PC-3 (cell line): Measurements from ENCODE around the gene SCUBE1. TPM values are rescaled to one million over a fixed set of nuclear protein-coding genes. Genes with fewer than 3 reads are reported as not detected.

Experiments
- ATAC-seq: fragments of 200-7000 bp; cut with Tn5 transposase; 2 replicates; pipeline ENCODE4 v1.9.1; 2020; ENCODE audit warnings: mild to moderate bottlenecking, moderate library complexity
- BruUV-seq: library from RNA; stranded (reverse); fragments of 400-500 nt; replicated peaks from 2 replicates; lab custom pipeline; 2021; lab: Mats Ljungman, UMichigan
- CTCF ChIA-PET: fragments of 300-600 bp; sonication (Branson Sonifier 250); formaldehyde crosslinking; loops from one replicate; lab custom pipeline; 2022; ENCODE audit warnings: antibody characterized with exemption; lab: Charles Lee
- POLR2A ChIA-PET: fragments of 300-600 bp; sonication (Branson Sonifier 250); formaldehyde crosslinking; loops from one replicate; lab custom pipeline; 2022; ENCODE audit warnings: antibody characterized with exemption; ENCODE audit not compliant: unreplicated experiment; lab: Charles Lee
- DNase-seq: peaks from one replicate; pipeline ENCODE4 v3.0.0-alpha.2; 2015
- H2AFZ ChIP-seq: fragments of 300-600 bp; sonication (generic); 2 replicates; pipeline ENCODE4 v1.6.0; 2016; ENCODE audit warnings: antibody characterized with exemption, low read length
- H3F3A ChIP-seq: fragments of 300-600 bp; sonication (generic); one replicate; pipeline ENCODE4 v1.6.0; 2017; ENCODE audit warnings: antibody characterized with exemption, low read length, control low read depth, mild to moderate bottlenecking; ENCODE audit not compliant: unreplicated experiment
- H3K27ac ChIP-seq: fragments of 300-600 bp; sonication (generic); 2 replicates; pipeline ENCODE4 v1.5.1; 2016; ENCODE audit warnings: mild to moderate bottlenecking, low read length
- H3K27me3 ChIP-seq: fragments of 300-600 bp; sonication (generic); 2 replicates; pipeline ENCODE4 v1.6.1; 2016; ENCODE audit warnings: low read length, mixed read lengths
- H3K36me3 ChIP-seq: fragments of 300-600 bp; sonication (generic); 2 replicates; pipeline ENCODE4 v1.6.1; 2016; ENCODE audit warnings: low read depth, mixed run types, low read length, mixed read lengths
- H3K4me1 ChIP-seq: fragments of 300-600 bp; sonication (generic); 2 replicates; pipeline ENCODE4 v1.5.1; 2016; ENCODE audit warnings: low read length; ENCODE audit not compliant: insufficient read depth
- H3K4me2 ChIP-seq: fragments of 300-600 bp; sonication (generic); 2 replicates; pipeline ENCODE4 v1.6.0; 2016; ENCODE audit warnings: low read length
- H3K4me3 ChIP-seq: fragments of 300-600 bp; sonication (generic); 2 replicates; pipeline ENCODE4 v1.5.1; 2016; ENCODE audit warnings: mild to moderate bottlenecking, low read length, mixed read lengths
- H3K79me2 ChIP-seq: fragments of 300-600 bp; sonication (generic); 2 replicates; pipeline ENCODE4 v1.6.1; 2017; ENCODE audit warnings: low read length, mixed read lengths
- H3K9ac ChIP-seq: fragments of 300-600 bp; sonication (generic); 2 replicates; pipeline ENCODE4 v1.6.0; 2016; ENCODE audit warnings: mild to moderate bottlenecking, low read length
- H3K9me2 ChIP-seq: fragments of 300-600 bp; sonication (generic); replicated peaks from 2 replicates; pipeline ENCODE4 v1.6.1; 2016; ENCODE audit warnings: mixed run types, low read length, mixed read lengths
- H3K9me3 ChIP-seq: fragments of 300-600 bp; sonication (generic); 2 replicates; pipeline ENCODE4 v1.6.1; 2016; ENCODE audit warnings: low read length, mixed read lengths
- H4K20me1 ChIP-seq: fragments of 300-600 bp; sonication (generic); 2 replicates; pipeline ENCODE4 v1.6.1; 2016; ENCODE audit warnings: low read length, mixed read lengths
- CTCF ChIP-seq: fragments of 300-600 bp; sonication (generic); conservative IDR thresholded peaks from 2 replicates; pipeline ENCODE4 v1.5.1; 2017; ENCODE audit warnings: antibody characterized with exemption, low read depth, mild to moderate bottlenecking, low read length
- EZH2 ChIP-seq: fragments of 300-600 bp; sonication (generic); IDR thresholded peaks from one replicate; pipeline ENCODE4 v1.6.1; 2017; ENCODE audit warnings: antibody characterized with exemption, mild to moderate bottlenecking, low read length; ENCODE audit not compliant: unreplicated experiment
- EZH2phosphoT487 ChIP-seq: fragments of 300-600 bp; sonication (generic); IDR thresholded peaks from 2 replicates; pipeline ENCODE4 v1.6.1; 2018; ENCODE audit warnings: mild to moderate bottlenecking, antibody characterized with exemption, low read length, borderline replicate concordance
- intact Hi-C: fragments of 100-400 bp; cut with micrococcal nuclease; formaldehyde crosslinking; loops from 2 replicates; pipeline ENCODE4 v1.9.0; 2023
- total RNA-seq: library from RNA; depleted of rRNA; stranded (reverse); fragments of >200 nt; gene quantifications from 2 replicates; pipeline ENCODE4 v1.2.3, GENCODE V29; 2014

SCUBE1 gene
- total RNA-seq, 1 experiment from 2014 or later: not detected

GRCh38 chr22:43151251-43152002 is 191.7 kb downstream of the SCUBE1 start, which contains the start of gene TSPO:
TSS of gene TSPO (plus strand) at chr22:43151559. CDS start at chr22:43159239, 7,680 bp downstream.
- Histone ChIP-seq H4K20me1 (no peaks in the 10 kb centered on the region; the same call in 1 of the 2 replicates), H3K9me2 (no peaks in the 10 kb centered on the region), H3K27ac (peak within 1 kb of the TSS; percentile 73), H2AFZ (peak within 1 kb of the TSS; percentile 82), H3K4me2 (peak within 1 kb of the TSS; percentile 86), H3K9me3 (no peaks in the 10 kb centered on the region), H3F3A (no peaks in the 10 kb centered on the region), H3K36me3 (no peaks in the 10 kb centered on the region), H3K9ac (peak within 1 kb of the TSS; percentile 89), H3K4me1 (peaks cover 13% of the 10 kb centered on the region; the same call in 1 of the 2 replicates), H3K4me3 (peak within 1 kb of the TSS; percentile 70), H3K79me2 (peaks cover 48% of the 10 kb centered on the region), H3K27me3 (no peaks in the 10 kb centered on the region)
- ATAC-seq (peak; percentile 64), DNase-seq (peak; percentile 39)
- ChIA-PET POLR2A (interaction anchor here (0.6 to 0.7 kb wide), 2 partner anchors 538 to 657 kb away, joined by 14 to 20 read pairs; no protein-coding TSS in a partner anchor), CTCF (interaction anchor here (0.5 kb wide), 1 partner anchor 137 kb away, joined by 4 read pairs; the partner anchor contains the start of gene PACSIN2)
- no peak for TF ChIP-seq EZH2phosphoT487
- TF ChIP-seq EZH2: no peak
- no peak for TF ChIP-seq CTCF
- TSS peak; percentile 51 for BruUV-seq
- intact Hi-C loops: no loop called here

- Histone ChIP-seq H3K9me2 (no peaks in the 10 kb centered on the region), H3K4me1 (peaks cover 13% of the 10 kb centered on the region; the same call in 1 of the 2 replicates), H4K20me1 (no peaks in the 10 kb centered on the region; the same call in 1 of the 2 replicates), H3F3A (no peaks in the 10 kb centered on the region), H2AFZ (peak overlapping the region; percentile 82), H3K27ac (no peak overlapping the region), H3K27me3 (no peaks in the 10 kb centered on the region), H3K4me2 (peak overlapping the region; percentile 86), H3K9ac (peak overlapping the region; percentile 89; the same call in 1 of the 2 replicates), H3K36me3 (no peaks in the 10 kb centered on the region), H3K79me2 (peaks cover 43% of the 10 kb centered on the region), H3K9me3 (no peaks in the 10 kb centered on the region), H3K4me3 (peak overlapping the region; percentile 70)
- POLR2A ChIA-PET: interaction anchor here (0.6 to 0.7 kb wide), 2 partner anchors 537 to 656 kb away, joined by 14 to 20 read pairs; no protein-coding TSS in a partner anchor
- TF ChIP-seq CTCF (no peak), EZH2phosphoT487 (no peak), EZH2 (no peak)
- intact Hi-C loops: no loop called here
- DNase-seq: no peak
- BruUV-seq: TSS peak; percentile 49
- CTCF ChIA-PET: interaction anchor here (0.5 kb wide), 1 partner anchor 136 kb away, joined by 4 read pairs; the partner anchor contains the start of gene PACSIN2
- no peak for ATAC-seq
These were observed 192.4 kb downstream of the SCUBE1 start for GRCh38 chr22:43150731-43151206.
